DOHH2 (cell line): Measurements from ENCODE around the gene NCKAP5.

ENCODE experiments used
- EZH2phosphoT487 ChIP-seq: fragments of 200-600 bp; sonication (generic); IDR thresholded peaks from 2 replicates; pipeline ENCODE4 v1.6.1; 2017; ENCODE audit warnings: borderline replicate concordance, mild to moderate bottlenecking, antibody characterized with exemption, low read length, moderate library complexity, mixed read lengths
- TF ChIP-seq, protein P1 (sequence below): fragments of 200-600 bp; sonication (generic); IDR thresholded peaks from one replicate; pipeline ENCODE4 v1.5.1; 2014; ENCODE audit warnings: antibody characterized with exemption, mild to moderate bottlenecking, low read depth, low read length; ENCODE audit not compliant: poor library complexity, severe bottlenecking

DNA sequence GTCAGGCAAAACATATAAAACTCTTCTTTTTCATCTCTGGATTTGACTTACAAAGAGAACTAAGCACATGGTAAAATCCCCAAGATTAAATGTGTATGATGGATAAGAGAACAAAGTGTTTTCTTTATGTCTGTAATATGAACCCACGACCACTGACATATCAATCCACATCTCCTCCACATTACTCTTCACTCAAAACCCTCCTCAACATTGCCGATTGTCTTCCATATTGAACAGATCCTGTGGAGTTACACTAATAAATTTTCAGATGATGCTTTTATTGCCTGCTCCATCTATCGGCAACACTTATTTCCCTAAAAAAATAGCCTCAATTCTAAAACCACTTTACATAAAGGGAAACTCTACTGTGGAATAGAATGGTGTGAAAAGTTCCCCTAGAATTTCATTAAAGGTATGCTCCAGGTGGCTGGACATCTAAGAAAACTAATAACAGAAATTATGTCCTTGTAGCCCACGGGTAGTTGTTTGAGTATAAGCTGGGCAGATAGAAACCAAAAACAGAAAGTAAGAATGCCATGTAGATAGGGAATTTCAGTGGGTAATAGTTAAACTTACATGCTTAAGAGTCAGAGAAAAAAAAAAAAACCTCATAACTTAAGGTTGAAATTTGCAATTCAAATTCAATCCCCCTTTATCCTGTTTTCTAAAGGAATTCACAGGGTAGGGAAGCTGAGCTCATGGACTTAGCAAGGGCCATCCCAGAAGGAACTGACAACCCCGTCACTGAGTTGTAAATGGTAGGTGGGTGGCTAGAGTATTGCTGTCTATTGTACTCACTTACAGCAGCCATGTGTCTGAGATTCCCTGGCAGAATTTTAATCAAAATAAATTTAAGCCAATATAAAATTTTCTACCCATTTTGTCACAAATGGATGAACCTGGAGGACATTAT lies 592.8 kb downstream of the NCKAP5 start:
- TF ChIP-seq, protein P1, sequence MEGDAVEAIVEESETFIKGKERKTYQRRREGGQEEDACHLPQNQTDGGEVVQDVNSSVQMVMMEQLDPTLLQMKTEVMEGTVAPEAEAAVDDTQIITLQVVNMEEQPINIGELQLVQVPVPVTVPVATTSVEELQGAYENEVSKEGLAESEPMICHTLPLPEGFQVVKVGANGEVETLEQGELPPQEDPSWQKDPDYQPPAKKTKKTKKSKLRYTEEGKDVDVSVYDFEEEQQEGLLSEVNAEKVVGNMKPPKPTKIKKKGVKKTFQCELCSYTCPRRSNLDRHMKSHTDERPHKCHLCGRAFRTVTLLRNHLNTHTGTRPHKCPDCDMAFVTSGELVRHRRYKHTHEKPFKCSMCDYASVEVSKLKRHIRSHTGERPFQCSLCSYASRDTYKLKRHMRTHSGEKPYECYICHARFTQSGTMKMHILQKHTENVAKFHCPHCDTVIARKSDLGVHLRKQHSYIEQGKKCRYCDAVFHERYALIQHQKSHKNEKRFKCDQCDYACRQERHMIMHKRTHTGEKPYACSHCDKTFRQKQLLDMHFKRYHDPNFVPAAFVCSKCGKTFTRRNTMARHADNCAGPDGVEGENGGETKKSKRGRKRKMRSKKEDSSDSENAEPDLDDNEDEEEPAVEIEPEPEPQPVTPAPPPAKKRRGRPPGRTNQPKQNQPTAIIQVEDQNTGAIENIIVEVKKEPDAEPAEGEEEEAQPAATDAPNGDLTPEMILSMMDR: no peak
- no peak for TF ChIP-seq EZH2phosphoT487
